ENCODE data around the gene RASAL3.

The RASAL3 gene

DNA sequence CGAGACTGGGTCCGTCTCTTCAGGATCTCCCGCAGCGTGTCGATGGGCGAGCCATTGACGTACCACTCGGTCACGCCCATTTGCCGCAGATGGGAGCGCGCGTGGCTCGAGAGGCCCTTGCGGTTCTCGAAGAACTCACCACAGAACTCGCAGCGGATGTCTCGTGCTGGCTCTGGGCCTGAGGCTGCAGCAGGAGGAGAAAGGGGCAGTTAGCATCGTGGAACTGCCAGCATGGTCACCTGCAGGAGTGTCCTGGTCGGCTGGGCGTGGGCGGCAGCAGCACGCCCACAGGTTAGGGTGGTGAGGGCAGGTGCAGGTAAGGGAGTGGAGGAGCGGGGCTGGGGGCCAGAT lies 37.0 kb downstream of the RASAL3 start:
- DNase-seq (ENCODE audit: low read depth): no peak
- no peak overlapping the region for H3K4me3 ChIP-seq (ENCODE audit: low read depth, low read length)
- TF ChIP-seq, protein P1, sequence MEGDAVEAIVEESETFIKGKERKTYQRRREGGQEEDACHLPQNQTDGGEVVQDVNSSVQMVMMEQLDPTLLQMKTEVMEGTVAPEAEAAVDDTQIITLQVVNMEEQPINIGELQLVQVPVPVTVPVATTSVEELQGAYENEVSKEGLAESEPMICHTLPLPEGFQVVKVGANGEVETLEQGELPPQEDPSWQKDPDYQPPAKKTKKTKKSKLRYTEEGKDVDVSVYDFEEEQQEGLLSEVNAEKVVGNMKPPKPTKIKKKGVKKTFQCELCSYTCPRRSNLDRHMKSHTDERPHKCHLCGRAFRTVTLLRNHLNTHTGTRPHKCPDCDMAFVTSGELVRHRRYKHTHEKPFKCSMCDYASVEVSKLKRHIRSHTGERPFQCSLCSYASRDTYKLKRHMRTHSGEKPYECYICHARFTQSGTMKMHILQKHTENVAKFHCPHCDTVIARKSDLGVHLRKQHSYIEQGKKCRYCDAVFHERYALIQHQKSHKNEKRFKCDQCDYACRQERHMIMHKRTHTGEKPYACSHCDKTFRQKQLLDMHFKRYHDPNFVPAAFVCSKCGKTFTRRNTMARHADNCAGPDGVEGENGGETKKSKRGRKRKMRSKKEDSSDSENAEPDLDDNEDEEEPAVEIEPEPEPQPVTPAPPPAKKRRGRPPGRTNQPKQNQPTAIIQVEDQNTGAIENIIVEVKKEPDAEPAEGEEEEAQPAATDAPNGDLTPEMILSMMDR (IDR thresholded peaks at IDR 0.05; ENCODE audit: insufficient read depth, low read depth, low read length, missing control alignments): no peak

DNA sequence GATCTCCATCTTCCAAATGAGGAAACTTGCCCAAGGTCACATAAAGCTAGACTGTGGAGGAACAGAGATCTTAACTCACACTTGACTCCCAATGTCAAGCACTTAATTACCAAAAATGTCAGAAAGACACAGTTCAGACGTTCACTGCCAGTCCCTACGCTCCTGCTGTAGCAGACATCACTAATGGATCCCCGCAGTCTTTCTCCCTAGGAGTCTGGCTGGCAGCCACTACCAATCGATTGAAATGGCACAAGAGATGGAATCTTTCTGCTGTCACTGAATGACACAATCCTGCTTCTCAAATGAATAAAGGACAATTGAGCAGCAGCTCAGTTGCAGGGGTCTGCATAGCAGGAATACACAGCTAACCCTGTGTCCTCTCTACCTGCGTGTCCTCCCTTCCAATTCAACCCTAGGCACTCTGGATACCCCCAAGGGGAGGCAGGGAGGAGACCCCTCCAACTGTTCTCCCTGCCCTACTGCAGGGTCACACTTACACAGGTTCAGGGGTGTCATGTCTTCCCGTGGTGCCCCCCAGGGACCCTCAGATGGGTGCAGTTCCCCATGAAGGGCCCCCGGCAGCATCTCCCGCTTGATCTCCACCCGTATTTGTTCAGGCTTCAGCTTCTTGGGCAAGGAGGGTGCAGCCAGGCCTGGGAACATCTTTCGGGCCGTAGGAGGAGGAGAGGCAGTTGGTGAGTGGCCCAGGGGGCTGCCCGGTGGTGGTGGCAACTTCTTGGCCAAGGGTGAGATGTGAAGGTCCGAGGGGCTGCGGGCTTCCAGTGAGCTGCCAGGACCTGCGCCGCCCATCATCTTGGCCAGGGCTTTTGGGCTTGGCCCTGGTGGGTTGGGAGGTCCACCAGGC lies 37.6 kb downstream of the RASAL3 start:
- TF ChIP-seq, protein P1 (IDR thresholded peaks at IDR 0.05; ENCODE audit: insufficient read depth, low read depth, low read length, missing control alignments): no peak
- no peak overlapping the region for H3K4me3 ChIP-seq (ENCODE audit: low read depth, low read length)
- DNase-seq (ENCODE audit: low read depth): no peak

DNA sequence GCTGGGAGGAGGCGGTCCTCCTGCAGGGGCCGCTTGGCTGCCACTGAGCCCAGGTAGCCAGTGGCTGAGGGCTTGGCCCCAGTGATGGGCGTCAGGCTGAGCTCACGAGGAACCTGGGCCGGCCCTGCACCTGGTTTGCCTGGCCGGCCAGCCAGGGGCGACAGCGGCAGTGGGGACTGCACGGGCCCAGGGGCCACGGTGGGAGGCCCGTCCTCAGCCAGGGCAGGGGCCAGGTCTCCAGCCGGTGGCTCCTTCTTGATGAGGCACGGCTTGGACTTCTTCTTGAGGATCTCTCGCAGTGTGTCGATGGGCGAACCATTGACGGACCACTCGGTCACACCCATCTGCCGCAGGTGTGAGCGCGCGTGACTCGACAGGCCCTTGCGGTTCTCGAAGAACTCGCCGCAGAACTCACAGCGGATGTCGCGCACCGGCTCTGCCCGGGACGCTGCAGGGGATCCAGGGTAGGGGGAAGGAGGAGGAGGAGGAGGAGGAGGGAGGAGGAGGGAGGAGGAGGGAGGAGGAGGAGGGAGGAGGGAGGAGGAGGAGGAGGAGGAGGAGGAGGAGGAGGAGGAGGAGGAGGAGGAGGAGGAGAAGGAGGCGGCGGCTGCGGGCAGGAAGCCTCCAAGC lies 38.9 kb downstream of the RASAL3 start:
- no peak for DNase-seq (ENCODE audit: low read depth)
- no peak overlapping the region for H3K4me3 ChIP-seq (ENCODE audit: low read depth, low read length)
- TF ChIP-seq, protein P1 (IDR thresholded peaks at IDR 0.05; ENCODE audit: insufficient read depth, low read depth, low read length, missing control alignments): no peak

DNA sequence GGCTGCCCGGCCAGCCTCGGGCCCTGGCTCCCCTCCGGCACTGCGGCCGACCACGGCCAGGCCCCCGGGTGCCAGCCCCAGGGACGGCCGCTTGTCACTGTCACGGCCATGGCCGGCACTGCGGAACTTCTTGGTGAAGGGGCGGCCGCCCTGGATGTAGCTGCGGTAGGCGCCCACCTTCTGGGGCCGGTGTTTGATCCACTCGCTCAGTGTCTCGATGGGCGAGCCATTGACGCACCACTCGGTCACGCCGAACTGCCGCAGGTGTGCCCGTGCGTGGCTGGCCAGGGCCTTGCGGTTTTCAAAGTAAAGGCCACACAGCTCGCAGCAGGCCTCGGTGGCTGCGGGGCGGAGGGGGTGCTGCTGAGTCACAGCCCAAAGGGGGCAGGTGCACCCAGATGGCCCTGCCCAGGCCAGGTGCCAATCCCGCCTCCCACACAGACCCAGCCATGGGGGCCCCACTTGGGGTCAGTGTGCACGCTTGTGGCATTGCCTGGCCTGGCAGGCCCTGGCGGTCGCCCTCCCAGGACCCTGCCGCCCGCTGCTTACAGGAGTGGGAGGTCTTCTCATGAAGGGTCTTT lies 39.6 kb downstream of the RASAL3 start:
- H3K4me3 ChIP-seq (ENCODE audit: low read depth, low read length): no peak overlapping the region
- no peak for DNase-seq (ENCODE audit: low read depth)
- TF ChIP-seq, protein P1 (IDR thresholded peaks at IDR 0.05; ENCODE audit: insufficient read depth, low read depth, low read length, missing control alignments): no peak

DNA sequence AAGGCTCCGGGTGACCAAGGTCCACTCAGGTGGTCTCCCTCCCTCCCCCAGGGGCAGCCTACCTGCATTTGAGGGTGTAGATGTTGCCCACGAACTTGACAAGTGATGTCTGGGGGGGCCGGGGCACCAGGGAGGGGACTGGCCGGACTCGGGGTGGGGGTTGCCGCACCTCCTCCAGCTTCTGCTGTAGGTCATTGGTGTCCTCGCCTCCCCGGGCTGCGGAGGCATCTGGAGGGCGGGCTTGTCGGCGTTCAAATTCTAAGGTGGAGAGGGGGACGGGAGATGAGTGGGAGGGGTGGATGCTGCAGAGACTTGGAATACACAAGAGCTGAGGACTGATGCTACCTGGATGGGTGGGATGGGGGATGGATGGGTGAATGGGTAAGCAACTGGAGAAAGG lies 40.2 kb downstream of the RASAL3 start:
- DNase-seq (ENCODE audit: low read depth): no peak
- H3K4me3 ChIP-seq (ENCODE audit: low read depth, low read length): no peak overlapping the region
- TF ChIP-seq, protein P1 (IDR thresholded peaks at IDR 0.05; ENCODE audit: insufficient read depth, low read depth, low read length, missing control alignments): no peak

DNA sequence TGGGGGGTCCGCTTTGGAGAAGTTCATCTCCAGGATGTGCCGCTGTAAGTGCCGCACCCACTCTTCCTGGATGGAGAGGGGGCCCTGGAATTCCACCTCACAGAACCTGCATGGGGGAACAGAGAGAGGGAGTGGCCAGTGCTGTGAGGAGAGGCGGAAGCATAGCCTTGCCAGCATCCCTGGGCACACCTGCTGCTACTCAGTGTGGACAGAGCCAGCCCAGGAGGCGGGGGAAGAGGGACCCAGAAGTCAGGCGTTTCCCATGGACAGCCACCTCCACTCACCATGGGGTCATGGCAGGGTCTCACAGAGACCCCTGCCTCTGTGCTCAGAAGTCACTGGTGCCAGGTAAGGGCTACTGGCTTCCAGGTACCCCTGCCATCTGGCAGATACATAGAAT lies 41.2 kb downstream of the RASAL3 start:
- H3K4me3 ChIP-seq (ENCODE audit: low read depth, low read length): no peak overlapping the region
- no peak for DNase-seq (ENCODE audit: low read depth)
- TF ChIP-seq, protein P1 (IDR thresholded peaks at IDR 0.05; ENCODE audit: insufficient read depth, low read depth, low read length, missing control alignments): no peak
